ENCODE measurements around the gene NEURL3. TPM values are rescaled to one million over a fixed set of nuclear protein-coding genes. Genes with fewer than 3 reads are reported as not detected.
"Not testable (repeated sequence)": the region's sequence is repeated elsewhere in the genome, so short reads cannot be mapped to it uniquely, and the experiment has no call there.

Gene NEURL3
- total RNA-seq, 2 experiments from 2014 or later: 0.22 to 0.27 TPM

DNA sequence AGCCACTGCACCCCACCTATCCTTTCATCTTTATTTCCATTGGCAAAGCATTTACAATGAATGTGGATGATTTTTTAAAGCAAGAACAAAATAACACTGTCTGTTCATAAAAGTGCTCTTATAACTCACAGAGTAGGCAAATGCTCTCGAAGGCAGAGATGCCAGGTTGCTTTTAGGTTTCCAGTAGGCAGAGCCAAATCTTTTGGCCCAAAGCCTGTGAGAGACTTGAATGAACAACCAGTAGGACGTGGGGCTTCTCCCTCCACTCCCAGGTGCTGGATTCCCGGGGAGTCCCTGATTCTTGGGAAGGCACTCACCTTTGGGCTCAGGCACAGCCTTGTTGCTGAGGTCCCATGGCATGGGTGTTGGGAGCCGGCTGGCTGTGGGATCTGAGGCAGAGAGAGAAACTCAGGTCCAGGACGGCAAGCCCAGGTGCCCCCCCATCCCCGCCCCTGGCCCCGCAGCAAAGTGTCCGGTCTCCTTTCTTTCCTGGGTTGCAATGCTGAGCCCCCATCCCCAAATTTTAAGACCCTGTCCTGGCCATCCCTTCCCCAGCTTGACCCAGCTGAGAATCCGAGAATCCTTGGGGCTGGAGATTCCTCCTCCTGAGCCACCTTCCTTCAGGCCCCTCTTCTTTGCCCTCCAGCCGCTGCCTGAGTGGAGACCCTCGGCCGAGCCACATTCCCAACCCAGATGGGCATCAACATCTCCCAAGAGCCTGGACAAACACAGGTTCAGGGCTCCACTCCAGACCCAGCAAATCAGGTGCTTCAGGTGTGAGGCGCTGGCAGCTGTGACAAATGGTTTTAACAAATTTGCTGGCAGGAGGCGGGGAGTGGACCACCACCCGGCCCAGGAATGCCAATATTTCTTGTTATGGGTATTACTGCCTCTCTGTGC lies 5.8 kb downstream of the NEURL3 start:
- H3K4me1 Mint-ChIP-seq: peaks cover 19% of the 10 kb centered on the region
- H3K27me3 Mint-ChIP-seq: peaks cover 4% of the 10 kb centered on the region
- peaks cover 12% of the 10 kb centered on the region for H3K36me3 Mint-ChIP-seq (ENCODE audit: low read depth)
- peaks cover 12% of the 10 kb centered on the region for H3K9me3 Mint-ChIP-seq
- CTCF ChIA-PET: interaction anchor here (0.7 kb wide), 1 partner anchor 92 kb away, joined by 3 read pairs; no protein-coding TSS in a partner anchor
- DNase-seq: no peak
- no peak overlapping the region for H3K4me3 Mint-ChIP-seq
- POLR2A ChIA-PET: no interaction called here
- no peak overlapping the region for H3K27ac Mint-ChIP-seq

DNA sequence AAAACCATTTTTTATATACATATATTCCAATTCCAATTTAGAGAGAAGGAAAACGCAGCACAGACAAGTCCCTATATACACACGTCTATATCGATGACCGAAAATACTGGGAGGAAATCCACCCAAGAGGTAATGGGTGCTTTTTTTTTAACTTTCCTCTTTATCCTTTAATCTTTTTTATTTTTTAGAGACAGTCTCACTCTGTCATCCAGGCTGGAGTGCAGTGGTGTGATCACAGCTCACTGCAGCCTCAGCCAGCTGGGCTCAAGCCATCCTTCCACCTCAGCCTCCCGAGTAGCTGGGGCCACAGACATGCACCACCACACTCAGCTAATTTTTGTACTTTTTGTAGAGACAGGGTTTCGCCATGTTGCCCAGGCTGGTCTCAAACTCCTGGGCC lies 6.5 kb downstream of the NEURL3 start:
- H3K4me3 Mint-ChIP-seq, CTCF ChIA-PET, DNase-seq, POLR2A ChIA-PET, H3K27me3 Mint-ChIP-seq, H3K27ac Mint-ChIP-seq: not testable (repeated sequence)
- Mint-ChIP-seq H3K4me1 (peaks cover 19% of the 10 kb centered on the region), H3K9me3 (peaks cover 16% of the 10 kb centered on the region), H3K36me3 (ENCODE audit: low read depth) (peaks cover 16% of the 10 kb centered on the region)

DNA sequence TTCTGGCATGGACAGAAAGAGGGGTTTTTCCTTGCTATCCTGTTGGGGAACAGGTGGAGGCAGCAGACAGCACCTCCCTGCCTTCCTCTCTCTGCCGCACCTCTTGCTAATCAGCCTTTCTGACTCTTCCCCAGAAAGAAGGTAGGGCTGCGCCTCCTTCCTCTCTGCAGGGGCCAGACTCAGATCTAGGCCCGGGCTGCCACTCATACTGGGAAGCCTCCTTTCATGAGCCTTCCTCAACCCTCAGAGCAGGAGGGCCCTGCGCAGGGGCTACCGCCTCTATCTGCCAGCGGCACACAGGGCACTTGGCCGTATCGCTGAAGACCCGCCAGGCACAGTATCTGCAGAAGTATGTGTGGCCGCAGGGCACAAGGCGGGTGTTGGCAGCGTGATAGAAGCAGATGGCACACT lies 7.1 kb downstream of the NEURL3 start:
- POLR2A ChIA-PET: no interaction called here

DNA sequence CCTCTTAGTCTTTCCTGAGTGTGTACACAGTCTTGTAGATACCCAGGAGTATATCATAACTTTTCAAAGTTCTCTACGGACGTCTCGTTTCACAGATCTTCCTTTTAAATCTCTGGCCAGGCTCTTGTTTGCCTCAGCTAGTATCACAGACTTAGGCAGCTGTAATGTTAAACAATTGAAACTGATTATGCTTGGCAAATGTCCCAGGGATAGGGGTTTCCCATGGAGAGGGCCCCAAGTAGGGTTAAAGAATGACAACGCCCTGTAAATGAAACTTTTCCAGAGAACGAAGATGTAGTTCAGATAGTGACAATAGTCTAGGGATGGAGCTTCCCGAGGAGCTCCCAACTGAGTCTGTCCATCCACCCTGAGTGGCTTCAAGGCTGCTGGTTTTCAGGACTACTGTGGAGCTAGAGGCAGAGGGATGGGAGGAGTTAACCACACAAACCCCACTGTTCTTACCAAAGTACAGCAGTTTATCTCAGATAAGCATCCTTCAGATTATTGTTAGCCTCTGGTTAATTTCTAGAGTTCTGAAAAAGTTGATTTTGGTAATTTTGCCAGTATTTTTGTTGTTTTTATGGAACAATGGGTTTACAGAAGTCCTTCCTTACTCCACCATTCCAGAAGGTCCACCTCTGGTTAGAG lies 9.1 kb downstream of the NEURL3 start:
- Mint-ChIP-seq H3K4me1 (peaks cover 21% of the 10 kb centered on the region), H3K27ac (no peak overlapping the region), H3K36me3 (ENCODE audit: low read depth) (peaks cover 20% of the 10 kb centered on the region), H3K9me3 (peaks cover 16% of the 10 kb centered on the region), H3K4me3 (no peak overlapping the region), H3K27me3 (peaks cover 2% of the 10 kb centered on the region)
- no peak for DNase-seq
- POLR2A ChIA-PET: no interaction called here
- CTCF ChIA-PET: interaction anchor here (1.0 to 2.9 kb wide), 9 partner anchors 9 to 127 kb away, joined by 3 to 24 read pairs (median 4); partner anchors contain the start of gene NEURL3

More for the DNA sequence above, 7.1 kb downstream of the NEURL3 start:
- peaks cover 20% of the 10 kb centered on the region for H3K36me3 Mint-ChIP-seq (ENCODE audit: low read depth)
- H3K4me3 Mint-ChIP-seq: no peak overlapping the region
- DNase-seq: no peak
- peaks cover 4% of the 10 kb centered on the region for H3K27me3 Mint-ChIP-seq
- CTCF ChIA-PET: no interaction called here
- H3K9me3 Mint-ChIP-seq: peaks cover 16% of the 10 kb centered on the region
- H3K4me1 Mint-ChIP-seq: peaks cover 20% of the 10 kb centered on the region
- no peak overlapping the region for H3K27ac Mint-ChIP-seq

DNA sequence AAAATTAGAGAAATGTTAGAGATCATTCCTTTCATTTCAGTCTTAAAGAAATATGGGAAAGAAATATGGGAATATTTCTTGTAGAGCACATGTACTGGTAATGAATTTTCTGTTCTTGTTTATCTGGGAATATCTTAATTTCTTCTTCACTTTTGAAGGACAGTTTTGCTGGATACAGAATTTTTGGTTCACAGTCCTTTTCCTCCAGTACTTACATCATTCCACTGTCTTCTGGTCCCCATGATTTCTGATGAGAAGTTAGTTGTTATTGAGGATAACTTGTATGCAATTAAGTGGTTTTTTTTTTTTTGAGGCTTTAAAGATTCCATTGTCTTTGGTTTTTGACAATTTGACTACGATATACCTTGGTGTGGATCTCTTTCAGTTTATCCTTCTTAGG lies 11.0 kb downstream of the NEURL3 start:
- CTCF ChIA-PET: interaction anchor here (1.2 to 2.9 kb wide), 7 partner anchors 9 to 138 kb away, joined by 3 to 24 read pairs (median 5); no protein-coding TSS in a partner anchor
- POLR2A ChIA-PET: interaction anchor here (0.6 kb wide), 1 partner anchor 38 kb away, joined by 5 read pairs; no protein-coding TSS in a partner anchor
- Mint-ChIP-seq H3K4me3 (no peak overlapping the region), H3K4me1 (peaks cover 32% of the 10 kb centered on the region), H3K36me3 (ENCODE audit: low read depth) (peaks cover 20% of the 10 kb centered on the region), H3K27ac (no peak overlapping the region), H3K27me3 (no peaks in the 10 kb centered on the region), H3K9me3 (peaks cover 16% of the 10 kb centered on the region)
- no peak for DNase-seq

DNA sequence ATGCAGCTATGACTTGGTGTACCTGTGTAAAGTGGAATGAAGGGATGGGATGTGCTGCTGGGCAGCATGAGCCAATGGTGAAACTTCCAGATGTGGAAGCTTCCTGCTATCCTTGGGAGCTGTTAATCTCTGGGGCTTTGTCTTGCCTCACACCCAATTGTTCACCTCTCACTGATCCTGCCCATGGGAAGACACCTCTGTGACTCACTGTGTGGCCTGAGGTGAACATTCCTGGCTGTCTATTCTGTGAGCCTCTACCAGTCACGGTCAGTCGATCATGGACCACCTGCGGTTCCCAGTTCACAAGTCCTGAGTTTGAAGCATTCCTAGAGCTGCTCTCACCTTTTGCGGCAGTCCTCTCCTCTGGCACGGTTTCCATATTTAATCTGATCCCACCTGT lies 12.1 kb downstream of the NEURL3 start:
- ChIA-PET CTCF (interaction anchor here (0.6 to 1.9 kb wide), 8 partner anchors 12 to 137 kb away, joined by 3 to 4 read pairs (median 3); partner anchors contain the start of gene NEURL3), POLR2A (interaction anchor here (0.5 kb wide), 1 partner anchor 1169 kb away, joined by 3 read pairs; no protein-coding TSS in a partner anchor)
- DNase-seq: no peak
- H3K4me1 Mint-ChIP-seq: peaks cover 37% of the 10 kb centered on the region
- H3K4me3 Mint-ChIP-seq: no peak overlapping the region
- peaks cover 16% of the 10 kb centered on the region for H3K9me3 Mint-ChIP-seq
- peaks cover 26% of the 10 kb centered on the region for H3K36me3 Mint-ChIP-seq (ENCODE audit: low read depth)
- H3K27me3 Mint-ChIP-seq: no peaks in the 10 kb centered on the region
- H3K27ac Mint-ChIP-seq: no peak overlapping the region

DNA sequence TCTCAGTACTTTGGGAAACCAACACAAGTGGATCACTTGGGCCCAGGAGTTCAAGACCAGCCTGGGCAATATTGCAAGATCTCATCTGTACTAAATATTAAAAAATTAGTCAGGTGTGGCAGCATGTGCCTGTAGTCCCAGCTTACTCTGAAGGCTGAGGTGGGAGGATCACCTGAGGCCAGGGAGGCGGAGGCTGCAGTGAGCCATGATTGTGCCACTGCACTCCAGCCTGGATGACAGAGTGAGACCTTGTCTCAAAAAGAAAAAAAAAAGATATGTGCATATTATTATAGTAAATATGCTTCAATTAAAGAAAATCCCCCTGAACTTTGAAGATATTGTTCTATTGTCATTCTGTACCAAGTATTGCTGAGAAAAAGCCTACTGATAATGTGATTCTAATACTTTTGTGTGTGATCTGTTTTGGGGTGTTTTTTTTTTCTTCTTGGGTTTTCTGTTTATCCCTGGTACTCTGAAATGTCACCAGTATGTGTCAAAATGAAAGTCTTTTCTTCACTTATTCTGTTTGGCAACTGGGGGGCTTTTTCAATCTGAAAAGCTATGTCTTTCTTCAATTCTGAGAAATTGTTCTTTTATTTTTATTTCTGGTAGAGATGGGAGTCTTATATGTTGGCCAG lies 13.2 kb downstream of the NEURL3 start:
- Mint-ChIP-seq H3K27ac (no peak overlapping the region), H3K4me1 (peaks cover 42% of the 10 kb centered on the region), H3K9me3 (peaks cover 18% of the 10 kb centered on the region), H3K4me3 (no peak overlapping the region), H3K36me3 (ENCODE audit: low read depth) (peaks cover 29% of the 10 kb centered on the region), H3K27me3 (no peaks in the 10 kb centered on the region)
- ChIA-PET CTCF (interaction anchor here (1.1 to 1.4 kb wide), 3 partner anchors 11 to 84 kb away, joined by 3 to 4 read pairs (median 3); no protein-coding TSS in a partner anchor), POLR2A (no interaction called here)
- no peak for DNase-seq

DNA sequence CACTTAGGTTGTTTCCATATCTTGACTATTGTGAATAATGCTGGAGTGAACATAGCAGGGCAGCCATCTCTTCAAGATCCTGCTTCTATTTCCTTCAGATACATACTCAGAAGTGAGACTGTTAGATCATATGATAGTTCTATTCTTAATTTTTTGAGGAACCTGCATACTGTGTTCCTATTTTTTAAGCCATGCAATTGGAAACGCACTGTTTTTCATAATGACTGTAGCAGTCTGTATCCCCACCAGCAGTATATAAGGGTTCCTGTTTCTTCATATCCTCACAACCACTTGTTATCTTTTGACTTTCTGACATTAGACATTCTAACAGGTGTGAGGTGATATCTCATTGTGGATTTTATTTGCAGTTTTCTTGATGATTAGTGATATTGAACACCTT lies 15.5 kb downstream of the NEURL3 start:
- no peak overlapping the region for H3K27ac Mint-ChIP-seq
- peaks cover 30% of the 10 kb centered on the region for H3K36me3 Mint-ChIP-seq (ENCODE audit: low read depth)
- no peak overlapping the region for H3K4me3 Mint-ChIP-seq
- H3K27me3 Mint-ChIP-seq: no peaks in the 10 kb centered on the region
- no peak for DNase-seq
- peaks cover 8% of the 10 kb centered on the region for H3K9me3 Mint-ChIP-seq
- CTCF ChIA-PET: interaction anchor here (2.0 to 2.5 kb wide), 2 partner anchors 14 to 19 kb away, joined by 5 to 6 read pairs; no protein-coding TSS in a partner anchor
- peaks cover 64% of the 10 kb centered on the region for H3K4me1 Mint-ChIP-seq
- POLR2A ChIA-PET: no interaction called here

DNA sequence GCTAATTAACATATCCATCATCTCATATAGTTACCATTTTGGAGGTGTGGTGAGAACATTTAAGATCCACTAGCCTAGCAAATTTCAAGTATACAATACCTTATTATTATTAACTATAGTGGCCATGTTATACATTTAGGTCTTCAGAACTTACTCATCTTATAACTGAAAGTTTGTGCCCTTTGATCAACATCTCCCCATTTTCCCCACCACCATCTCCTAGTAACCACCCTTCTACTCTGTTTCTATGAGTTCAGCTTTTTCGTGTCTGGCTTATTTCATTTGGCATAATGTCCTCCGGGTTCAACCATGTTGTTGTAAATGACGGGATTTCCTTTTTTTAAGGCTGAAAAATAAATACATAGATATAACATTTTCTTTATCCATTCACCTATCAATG lies 15.9 kb downstream of the NEURL3 start:
- ChIA-PET CTCF (interaction anchor here (2.5 kb wide), 1 partner anchor 20 kb away, joined by 5 read pairs; no protein-coding TSS in a partner anchor), POLR2A (interaction anchor here (0.6 kb wide), 1 partner anchor 11 kb away, joined by 5 read pairs; no protein-coding TSS in a partner anchor)
- H3K27ac Mint-ChIP-seq: no peak overlapping the region
- H3K4me3 Mint-ChIP-seq: no peak overlapping the region
- H3K36me3 Mint-ChIP-seq (ENCODE audit: low read depth): peaks cover 29% of the 10 kb centered on the region
- H3K27me3 Mint-ChIP-seq: no peaks in the 10 kb centered on the region
- H3K9me3 Mint-ChIP-seq: peaks cover 5% of the 10 kb centered on the region
- no peak for DNase-seq
- peaks cover 66% of the 10 kb centered on the region for H3K4me1 Mint-ChIP-seq

DNA sequence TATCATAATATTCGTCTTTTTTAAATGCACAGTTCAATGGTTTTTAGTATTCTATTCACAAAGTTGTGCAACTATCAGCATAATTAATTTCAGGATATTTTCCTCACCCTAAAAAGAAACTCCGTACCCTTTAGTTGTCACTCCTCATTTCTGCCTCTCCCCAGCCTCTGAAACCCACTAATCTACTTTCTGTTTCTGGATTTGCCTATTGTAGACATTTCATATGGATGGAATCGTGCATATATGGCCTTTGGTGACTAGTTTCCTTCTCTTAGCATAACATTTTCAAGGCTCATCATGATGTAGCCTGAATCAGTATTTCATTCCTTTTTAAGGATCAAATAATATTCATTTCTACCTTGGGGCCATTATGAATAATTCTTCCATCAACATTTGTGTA lies 18.5 kb downstream of the NEURL3 start:
- ChIA-PET CTCF (interaction anchor here (0.6 to 1.3 kb wide), 5 partner anchors 11 to 163 kb away, joined by 3 to 5 read pairs (median 4); no protein-coding TSS in a partner anchor), POLR2A (no interaction called here)
- Mint-ChIP-seq H3K9me3 (peaks cover 2% of the 10 kb centered on the region), H3K4me1 (peaks cover 55% of the 10 kb centered on the region), H3K4me3 (peak overlapping the region; percentile 90), H3K27me3 (no peaks in the 10 kb centered on the region), H3K36me3 (ENCODE audit: low read depth) (peaks cover 21% of the 10 kb centered on the region), H3K27ac (peak overlapping the region; percentile 99)
- no peak for DNase-seq

DNA sequence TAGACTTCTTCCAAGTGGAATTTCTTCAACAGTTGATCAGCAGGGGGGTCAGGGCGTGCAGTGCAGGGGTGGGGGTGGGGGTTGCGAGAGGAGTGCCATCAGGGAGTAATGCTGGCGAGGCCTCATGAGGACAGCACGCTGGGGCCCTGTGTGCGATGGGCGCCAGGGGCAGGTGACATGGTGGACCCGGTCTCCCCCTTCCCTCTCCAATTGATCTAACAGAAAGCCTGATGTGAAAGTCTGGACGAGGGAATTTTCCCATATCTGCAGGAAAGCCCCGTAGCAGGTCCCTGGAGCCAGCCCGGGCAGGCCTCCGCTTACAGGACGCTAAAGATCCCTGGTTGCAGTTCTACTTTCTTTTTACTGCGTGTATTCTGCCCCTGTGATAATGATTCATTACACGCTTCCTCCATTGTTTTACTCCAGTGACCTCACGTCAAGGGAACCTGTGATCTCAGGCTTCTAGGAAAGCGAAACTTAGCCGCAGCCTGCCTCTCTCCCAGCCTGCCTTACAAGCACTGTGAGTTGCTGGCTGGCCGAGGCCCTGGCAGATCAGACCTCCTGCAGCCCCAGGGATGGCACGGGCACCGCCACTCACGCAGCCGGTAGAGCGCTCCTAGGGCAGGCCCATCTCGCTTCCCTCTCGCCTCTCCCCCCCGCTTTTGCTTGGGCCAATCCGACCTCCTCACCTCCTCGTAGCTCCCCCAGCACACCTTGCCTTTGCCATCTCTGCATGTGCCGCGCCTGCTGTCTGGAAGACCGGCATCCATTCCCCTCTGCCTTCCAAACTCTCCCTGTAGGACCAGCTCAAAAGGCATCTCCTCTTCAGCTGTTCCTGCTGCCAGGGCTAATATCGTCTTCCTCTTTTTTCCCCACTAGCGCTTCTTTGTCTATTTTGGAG lies 19.2 kb downstream of the NEURL3 start:
- peak; percentile 93 for DNase-seq
- Mint-ChIP-seq H3K27me3 (no peaks in the 10 kb centered on the region), H3K4me1 (peaks cover 54% of the 10 kb centered on the region), H3K4me3 (peak overlapping the region; percentile 90), H3K36me3 (ENCODE audit: low read depth) (peaks cover 21% of the 10 kb centered on the region), H3K27ac (peak overlapping the region; percentile 99), H3K9me3 (peaks cover 2% of the 10 kb centered on the region)
- POLR2A ChIA-PET: interaction anchor here (0.7 kb wide), 1 partner anchor 68 kb away, joined by 4 read pairs; no protein-coding TSS in a partner anchor
- CTCF ChIA-PET: interaction anchor here (1.0 to 1.8 kb wide), 3 partner anchors 10 to 79 kb away, joined by 3 to 8 read pairs (median 5); no protein-coding TSS in a partner anchor

Measured in activated CD4-positive, alpha-beta T cell treated with anti-CD3 and anti-CD28 coated beads, Interleukin-2, amount 10 ng/mL, durations not matched to agents 7 days and 5 days (primary cell).